Common myeloid progenitor, CD34-positive (primary cell): ENCODE results near the gene TCF15.

Experiments used
- CTCF ChIA-PET: fragments of 350-600 bp; sonication (Branson Sonifier 250); formaldehyde crosslinking; loops from one replicate; lab custom pipeline; 2021; ENCODE audit warnings: antibody characterized with exemption; lab: Charles Lee
- POLR2A ChIA-PET: fragments of 350-600 bp; sonication (Branson Sonifier 250); formaldehyde crosslinking; loops from one replicate; lab custom pipeline; 2021; ENCODE audit warnings: antibody characterized with exemption; lab: Charles Lee
- DNase-seq, 3 donors: peaks; one replicate each; pipeline versions ENCODE4 v3.0.0 to v3.0.0-alpha.2; 2013
- H3K27ac ChIP-seq, 2 experiments: 1 replicate in 1 of 2; 2 replicates in 1 of 2; pipeline ENCODE4 v1.7.0; 2013; ENCODE audit warnings: inconsistent platforms in 2 of 2, low read length in 2 of 2, mild to moderate bottlenecking in 2 of 2, low read depth in 1 of 2, moderate library complexity in 1 of 2; ENCODE audit not compliant: severe bottlenecking in 2 of 2, insufficient read depth in 1 of 2, poor library complexity in 1 of 2
- H3K27me3 ChIP-seq, 5 experiments: replicated peaks in 2 of 5; 1 replicate in 3 of 5; 2 replicates in 2 of 5; pipeline versions ENCODE4 v1.6.1 to v1.7.0; 2013; ENCODE audit warnings: low read length in 4 of 5, mild to moderate bottlenecking in 2 of 5, moderate library complexity in 2 of 5, inconsistent platforms in 1 of 5; ENCODE audit not compliant: insufficient read depth in 5 of 5, control insufficient read depth in 4 of 5
- H3K36me3 ChIP-seq, 4 experiments: 1 replicate in 2 of 4; 2 replicates in 2 of 4; pipeline versions ENCODE4 v1.6.1 to v1.7.0; 2013; ENCODE audit warnings: low read length in 3 of 4, control low read depth in 1 of 4, mild to moderate bottlenecking in 1 of 4; ENCODE audit not compliant: control insufficient read depth in 4 of 4, insufficient read depth in 4 of 4
- H3K4me1 ChIP-seq, 4 experiments: 1 replicate in 3 of 4; 2 replicates in 1 of 4; pipeline versions ENCODE4 v1.6.1 to v1.7.1; 2013; ENCODE audit warnings: low read length in 3 of 4, mild to moderate bottlenecking in 3 of 4, control low read depth in 1 of 4, inconsistent platforms in 1 of 4, moderate library complexity in 1 of 4; ENCODE audit not compliant: control insufficient read depth in 4 of 4, insufficient read depth in 4 of 4; ENCODE audit errors: control extremely low read depth in 1 of 4
- H3K4me3 ChIP-seq, 7 experiments: 1 replicate in 4 of 7; 2 replicates in 3 of 7; pipeline versions ENCODE4 v1.5.1 to v1.7.0; 2013; ENCODE audit warnings: mild to moderate bottlenecking in 7 of 7, low read length in 6 of 7, moderate library complexity in 6 of 7, inconsistent platforms in 2 of 7, low read depth in 2 of 7, control low read depth in 1 of 7; ENCODE audit not compliant: insufficient read depth in 4 of 7, control insufficient read depth in 1 of 7; ENCODE audit errors: extremely low read depth in 1 of 7
- H3K9me3 ChIP-seq, 5 experiments: 1 replicate in 4 of 5; 2 replicates in 1 of 5; pipeline versions ENCODE4 v1.6.1 to v1.7.1; 2013; ENCODE audit warnings: low read length in 4 of 5, mild to moderate bottlenecking in 2 of 5, inconsistent platforms in 1 of 5, low read depth in 1 of 5, moderate library complexity in 1 of 5; ENCODE audit not compliant: control insufficient read depth in 4 of 5, insufficient read depth in 2 of 5; ENCODE audit errors: control extremely low read depth in 1 of 5
- WGBS: methylation state at CpG from one replicate; pipeline ENCODE4 v1.1.5; 2013; ENCODE audit not compliant: insufficient coverage; 5-methylcytosine and 5-hydroxymethylcytosine counted together

TCF15 gene

GRCh38 chr20:556984-557383 is 53.1 kb downstream of the TCF15 start:
- no peaks in the 10 kb centered on the region for H3K9me3 ChIP-seq
- H3K4me3 ChIP-seq, result no peak overlapping the region
- ChIA-PET POLR2A (no interaction called here), CTCF (interaction anchor here (0.9 to 2.3 kb wide), 4 partner anchors 11 to 182 kb away, joined by 3 to 9 read pairs (median 6); no protein-coding TSS in a partner anchor)
- H3K36me3 ChIP-seq, result no peaks in the 10 kb centered on the region
- no peak overlapping the region for H3K27ac ChIP-seq
- 100% methylated on average over 1 of the region's 2 CpGs for WGBS
- no peak for DNase-seq
- H3K4me1 ChIP-seq, result no peaks in the 10 kb centered on the region
- H3K27me3 ChIP-seq, result peaks cover 0 to 5% (median 0%) of the 10 kb centered on the region in 5 experiments

- Histone ChIP-seq H3K36me3 (no peaks in the 10 kb centered on the region), H3K27ac (no peak overlapping the region), H3K9me3 (no peaks in the 10 kb centered on the region), H3K4me3 (no peak overlapping the region), H3K4me1 (no peaks in the 10 kb centered on the region), H3K27me3 (peaks cover 0 to 5% (median 0%) of the 10 kb centered on the region in 5 experiments)
- CTCF ChIA-PET, result interaction anchor here (0.9 to 2.3 kb wide), 4 partner anchors 89 to 184 kb away, joined by 3 to 9 read pairs (median 6); no protein-coding TSS in a partner anchor
- DNase-seq, result no peak
- 69% methylated on average over 6 of the region's 6 CpGs for WGBS
- POLR2A ChIA-PET, result no interaction called here
Observed at GRCh38 chr20:555976-556385, 54.1 kb downstream of the TCF15 start.
